Endothelial cell (in vitro differentiated cells): ENCODE results near the gene ABCF3. TPM values are rescaled to one million over a fixed set of nuclear protein-coding genes. Genes with fewer than 3 reads are reported as not detected.

Source experiments
- DNase-seq: peaks from one replicate; pipeline ENCODE4 v3.0.0; 2021; ENCODE audit warnings: low spot score
- H3K27ac Mint-ChIP-seq: one replicate; pipeline ENCODE4 v1.8.0; 2021; ENCODE audit warnings: mixed read lengths, inconsistent platforms; ENCODE audit not compliant: unreplicated experiment
- H3K27me3 Mint-ChIP-seq: one replicate; pipeline ENCODE4 v1.8.0; 2021; ENCODE audit warnings: mild to moderate bottlenecking, moderate library complexity, mixed read lengths, inconsistent platforms; ENCODE audit not compliant: unreplicated experiment
- H3K36me3 Mint-ChIP-seq: one replicate; pipeline ENCODE4 v1.8.0; 2021; ENCODE audit warnings: mild to moderate bottlenecking, low read depth, mixed read lengths, inconsistent platforms; ENCODE audit not compliant: unreplicated experiment
- H3K4me1 Mint-ChIP-seq: one replicate; pipeline ENCODE4 v1.8.0; 2021; ENCODE audit warnings: mild to moderate bottlenecking, mixed read lengths, inconsistent platforms; ENCODE audit not compliant: unreplicated experiment
- H3K4me3 Mint-ChIP-seq: one replicate; pipeline ENCODE4 v1.8.0; 2021; ENCODE audit warnings: mild to moderate bottlenecking, mixed read lengths, inconsistent platforms; ENCODE audit not compliant: unreplicated experiment
- H3K9me3 Mint-ChIP-seq: one replicate; pipeline ENCODE4 v1.8.0; 2021; ENCODE audit warnings: mixed read lengths, inconsistent platforms; ENCODE audit not compliant: unreplicated experiment
- CTCF ChIP-seq: fragments of 200-600 bp; sonication (generic); IDR thresholded peaks from one replicate; pipeline ENCODE4 v1.5.0; 2021; ENCODE audit warnings: antibody characterized with exemption; ENCODE audit not compliant: unreplicated experiment
- total RNA-seq: library from RNA; stranded (reverse); fragmentation: NEBNext Ultra II Directional; extraction: Animal tissue kit (Norgen Biotek cat#: 25700); gene quantifications from one replicate; pipeline ENCODE4 v1.2.1, GENCODE V29; 2021; ENCODE audit not compliant: unreplicated experiment

Gene ABCF3
- total RNA-seq, 1 donor from 2014 or later, result 68.1 TPM

- H3K4me1 Mint-ChIP-seq, result peaks cover 32% of the 10 kb centered on the region
- no peak for TF ChIP-seq CTCF
- DNase-seq, result peak; percentile 63
- peaks cover under 1% of the 10 kb centered on the region for H3K36me3 Mint-ChIP-seq
- peaks cover 9% of the 10 kb centered on the region for H3K27me3 Mint-ChIP-seq
- peak within 1 kb of the TSS; percentile 88 for H3K27ac Mint-ChIP-seq
- H3K4me3 Mint-ChIP-seq, result peak within 1 kb of the TSS; percentile 97
- no peaks in the 10 kb centered on the region for H3K9me3 Mint-ChIP-seq
These were observed 30.9 kb upstream of the ABCF3 start, which contains the start of gene DVL3 for GRCh38 chr3:184154885-184155643. Gene DVL3, plus strand, starts transcription at chr3:184155377. Its CDS starts 259 bp downstream, at chr3:184155636.

- H3K9me3 Mint-ChIP-seq, result no peaks in the 10 kb centered on the region
These were observed 30.1 kb upstream of the ABCF3 start for GRCh38 chr3:184155644-184156521.

DNA sequence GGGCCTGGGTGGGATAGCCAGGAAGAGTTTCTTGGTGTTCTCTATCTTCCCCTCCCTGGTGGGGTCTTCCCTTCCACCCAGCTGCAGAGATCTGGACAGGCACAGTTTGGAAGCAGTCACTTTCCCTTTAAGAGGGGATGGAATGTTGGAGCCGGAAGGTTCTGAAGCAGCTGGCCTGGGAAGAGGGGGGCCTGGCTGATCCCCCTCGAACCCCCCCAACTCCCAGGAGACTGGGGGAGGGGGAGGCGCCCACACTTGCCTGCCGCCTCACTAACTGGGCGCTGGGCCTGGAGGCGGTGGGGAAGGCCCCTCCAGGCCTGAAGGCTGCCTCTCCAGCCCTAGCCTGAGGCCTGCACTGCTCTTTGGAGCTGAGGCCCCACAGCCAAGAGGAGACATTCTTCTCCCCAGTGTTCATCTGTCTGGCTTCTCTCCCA is 29.5 kb upstream of the ABCF3 start:
- Mint-ChIP-seq H3K27ac (peak overlapping the region; percentile 88), H3K9me3 (no peaks in the 10 kb centered on the region), H3K4me1 (peaks cover 42% of the 10 kb centered on the region), H3K27me3 (peaks cover 7% of the 10 kb centered on the region), H3K36me3 (peaks cover 5% of the 10 kb centered on the region), H3K4me3 (peak overlapping the region; percentile 97)
- peak; percentile 24 for DNase-seq
- no peak for TF ChIP-seq CTCF

More at GRCh38 chr3:184155644-184156521, 30.1 kb upstream of the ABCF3 start:
- TF ChIP-seq CTCF, result no peak
- Mint-ChIP-seq H3K36me3 (peaks cover 5% of the 10 kb centered on the region), H3K4me3 (peak overlapping the region; percentile 97), H3K27ac (peak overlapping the region; percentile 88), H3K4me1 (peaks cover 38% of the 10 kb centered on the region), H3K27me3 (peaks cover 9% of the 10 kb centered on the region)
- DNase-seq, result no peak

GRCh38 chr3:184157206-184157605 is 28.8 kb upstream of the ABCF3 start:
- H3K27me3 Mint-ChIP-seq, result peaks cover 7% of the 10 kb centered on the region
- peak overlapping the region; percentile 68 for H3K27ac Mint-ChIP-seq
- peaks cover 44% of the 10 kb centered on the region for H3K4me1 Mint-ChIP-seq
- no peaks in the 10 kb centered on the region for H3K9me3 Mint-ChIP-seq
- peak overlapping the region; percentile 97 for H3K4me3 Mint-ChIP-seq
- peaks cover 5% of the 10 kb centered on the region for H3K36me3 Mint-ChIP-seq
- no peak for TF ChIP-seq CTCF
- no peak for DNase-seq
